H1 (cell line): ENCODE data around the gene KIF21A. TPM values are rescaled to one million over a fixed set of nuclear protein-coding genes. Genes with fewer than 3 reads are reported as not detected.

Source experiments
- CTCF ChIA-PET: fragments of 300-600 bp; sonication (Branson Sonifier 250); formaldehyde crosslinking; loops from one replicate; lab custom pipeline; 2021; ENCODE audit not compliant: partially characterized antibody; lab: Charles Lee
- POLR2A ChIA-PET: fragments of 300-600 bp; sonication (Branson Sonifier 250); formaldehyde crosslinking; loops from one replicate; lab custom pipeline; 2021; ENCODE audit warnings: inconsistent platforms; ENCODE audit not compliant: partially characterized antibody; lab: Charles Lee
- DNase-seq, 2 experiments: peaks; one replicate each; pipeline versions ENCODE4 v3.0.0 to v3.0.0-alpha.2; 2010 to 2022; ENCODE audit warnings: low spot score in 2 of 2, low read depth in 1 of 2, mixed read lengths in 1 of 2
- FAIRE-seq: peaks from 2 replicates; lab custom pipeline; 2011; peaks lifted over from hg19 to GRCh38; lab: Jason Lieb, UNC
- H2AFZ ChIP-seq: 2 replicates; pipeline ENCODE4 v1.8.1; 2012; ENCODE audit warnings: low read length, inconsistent platforms
- H2AK5ac ChIP-seq: 2 replicates; pipeline ENCODE4 v1.6.1; 2013; ENCODE audit warnings: low read depth, low read length
- H2BK120ac ChIP-seq: replicated peaks from 2 replicates; pipeline ENCODE3; 2013; ENCODE audit warnings: low read depth, low read length, inconsistent platforms
- H2BK12ac ChIP-seq: 2 replicates; pipeline ENCODE4 v1.6.1; 2013; ENCODE audit warnings: low read depth, low read length
- H2BK15ac ChIP-seq: 2 replicates; pipeline ENCODE4 v1.6.1; 2013; ENCODE audit warnings: low read length
- H2BK20ac ChIP-seq: 2 replicates; pipeline ENCODE4 v1.6.1; 2013; ENCODE audit warnings: low read length
- H2BK5ac ChIP-seq: 2 replicates; pipeline ENCODE4 v1.6.1; 2013; ENCODE audit warnings: low read depth, low read length
- H3K14ac ChIP-seq: 2 replicates; pipeline ENCODE4 v1.6.1; 2013; ENCODE audit warnings: inconsistent platforms; ENCODE audit not compliant: insufficient read length
- H3K18ac ChIP-seq: 2 replicates; pipeline ENCODE4 v1.6.1; 2013; ENCODE audit warnings: low read length; ENCODE audit errors: extremely low read depth
- H3K23ac ChIP-seq: 2 replicates; pipeline ENCODE4 v1.6.1; 2013; ENCODE audit warnings: inconsistent platforms; ENCODE audit not compliant: insufficient read length
- H3K23me2 ChIP-seq: 2 replicates; pipeline ENCODE4 v1.6.1; 2013; ENCODE audit warnings: low read depth, low read length
- H3K27ac ChIP-seq: 2 replicates; pipeline ENCODE4 v1.6.1; 2011; ENCODE audit warnings: low read depth, low read length, inconsistent platforms
- H3K27me3 ChIP-seq, 4 experiments: replicated peaks in 1 of 4; 1 replicate in 1 of 4; 2 replicates in 3 of 4; pipeline versions ENCODE4 v1.6.1 to v1.8.1; 2011 to 2013; ENCODE audit warnings: low read length in 3 of 4, mild to moderate bottlenecking in 3 of 4, inconsistent platforms in 2 of 4, mixed read lengths in 2 of 4, moderate library complexity in 1 of 4; ENCODE audit not compliant: control insufficient read depth in 3 of 4, insufficient read depth in 3 of 4; ENCODE audit errors: extremely low read depth in 1 of 4
- H3K36me3 ChIP-seq, 4 experiments: 2 replicates each; pipeline versions ENCODE4 v1.6.1 to v1.8.1; 2011 to 2013; ENCODE audit warnings: mild to moderate bottlenecking in 4 of 4, low read length in 3 of 4, moderate library complexity in 2 of 4, control low read depth in 1 of 4, inconsistent platforms in 1 of 4; ENCODE audit not compliant: insufficient read depth in 4 of 4, control insufficient read depth in 2 of 4
- H3K4ac ChIP-seq: replicated peaks from 2 replicates; pipeline ENCODE3; 2013; ENCODE audit warnings: low read length, low read depth, mixed read lengths, inconsistent platforms; ENCODE audit not compliant: insufficient read length
- H3K4me1 ChIP-seq, 4 experiments: replicated peaks in 1 of 4; 1 replicate in 1 of 4; 2 replicates in 3 of 4; pipeline versions ENCODE4 v1.6.1 to v1.8.1; 2011 to 2013; ENCODE audit warnings: low read length in 3 of 4, inconsistent platforms in 2 of 4, mixed read lengths in 1 of 4; ENCODE audit not compliant: insufficient read depth in 4 of 4, control insufficient read depth in 3 of 4
- H3K4me2 ChIP-seq, 2 experiments: 2 replicates each; pipeline versions ENCODE4 v1.6.1 to v1.8.1; 2011 to 2013; ENCODE audit warnings: low read depth in 2 of 2, low read length in 2 of 2, control low read depth in 1 of 2, inconsistent platforms in 1 of 2, mild to moderate bottlenecking in 1 of 2; ENCODE audit not compliant: insufficient read depth in 1 of 2
- H3K4me3 ChIP-seq, 4 experiments: fragments of 200-600, 300-600 bp in 1 of 4; sonication (generic), shearing (Covaris generic), sonication (Bioruptor Twin) in 1 of 4; 2 replicates each; pipeline versions ENCODE4 v1.5.1 to v1.8.1; 2011 to 2016; ENCODE audit warnings: low read length in 4 of 4, low read depth in 3 of 4, control low read depth in 2 of 4, inconsistent platforms in 2 of 4, mild to moderate bottlenecking in 2 of 4, mixed read lengths in 1 of 4, moderate library complexity in 1 of 4; ENCODE audit not compliant: insufficient read depth in 2 of 4; ENCODE audit errors: extremely low read depth in 1 of 4
- H3K56ac ChIP-seq: replicated peaks from 2 replicates; pipeline ENCODE3; 2013; ENCODE audit warnings: low read depth, mild to moderate bottlenecking, mixed read lengths, low read length, inconsistent platforms; ENCODE audit not compliant: insufficient read length
- H3K79me1 ChIP-seq: 2 replicates; pipeline ENCODE4 v1.6.1; 2013; ENCODE audit warnings: low read depth, low read length, control low read depth
- H3K79me2 ChIP-seq, 2 experiments: 2 replicates each; pipeline versions ENCODE4 v1.6.1 to v1.8.1; 2012 to 2013; ENCODE audit warnings: low read length in 2 of 2, mild to moderate bottlenecking in 2 of 2, inconsistent platforms in 1 of 2; ENCODE audit not compliant: insufficient read depth in 2 of 2, control insufficient read depth in 1 of 2
- H3K9ac ChIP-seq, 4 experiments: replicated peaks in 1 of 4; 1 replicate in 1 of 4; 2 replicates in 3 of 4; pipeline versions ENCODE4 v1.6.1 to v1.8.1; 2011 to 2013; ENCODE audit warnings: low read depth in 3 of 4, low read length in 3 of 4, control low read depth in 2 of 4, mild to moderate bottlenecking in 2 of 4, moderate library complexity in 2 of 4, inconsistent platforms in 1 of 4; ENCODE audit errors: extremely low read depth in 1 of 4
- H3K9me3 ChIP-seq, 2 experiments: 2 replicates each; pipeline versions ENCODE4 v1.6.1 to v1.8.1; 2012 to 2013; ENCODE audit warnings: mild to moderate bottlenecking in 2 of 2, moderate library complexity in 2 of 2, control low read depth in 1 of 2, inconsistent platforms in 1 of 2, low read depth in 1 of 2, low read length in 1 of 2, mixed read lengths in 1 of 2; ENCODE audit not compliant: insufficient read depth in 2 of 2
- H4K20me1 ChIP-seq, 2 experiments: replicated peaks in 1 of 2; 2 replicates each; pipeline versions ENCODE3 to v1.8.1; 2011 to 2013; ENCODE audit warnings: inconsistent platforms in 2 of 2, low read length in 2 of 2, mild to moderate bottlenecking in 1 of 2; ENCODE audit not compliant: insufficient read depth in 2 of 2, control insufficient read depth in 1 of 2
- H4K5ac ChIP-seq: 2 replicates; pipeline ENCODE4 v1.6.1; 2013; ENCODE audit warnings: low read length, low read depth, mixed read lengths, inconsistent platforms; ENCODE audit not compliant: insufficient read length
- H4K8ac ChIP-seq: 2 replicates; pipeline ENCODE4 v1.8.0; 2013; ENCODE audit warnings: mild to moderate bottlenecking, moderate library complexity, low read length, inconsistent platforms; ENCODE audit not compliant: insufficient read depth; ENCODE audit errors: extremely low read depth
- H4K91ac ChIP-seq: replicated peaks from 2 replicates; pipeline ENCODE3; 2013; ENCODE audit warnings: low read length, mixed read lengths, inconsistent platforms; ENCODE audit not compliant: insufficient read length
- BACH1 ChIP-seq: IDR thresholded peaks from 2 replicates; pipeline ENCODE4 v1.6.1; 2012; ENCODE audit warnings: low read length, improper control_type of control experiment
- CEBPB ChIP-seq: IDR thresholded peaks from 2 replicates; pipeline ENCODE4 v1.6.1; 2012; ENCODE audit warnings: low read depth, low read length
- CHD1 ChIP-seq: IDR thresholded peaks from 2 replicates; pipeline ENCODE4 v1.6.1; 2012; ENCODE audit warnings: low read depth, low read length, improper control_type of control experiment
- CREB1 ChIP-seq: IDR thresholded peaks from 2 replicates; pipeline ENCODE4 v1.6.1; 2012; ENCODE audit warnings: inconsistent platforms
- CTCF ChIP-seq, 3 experiments: IDR thresholded peaks; 1 replicate in 2 of 3; 2 replicates in 1 of 3; pipeline versions ENCODE4 v1.5.1 to v1.6.1; 2011; ENCODE audit warnings: low read length in 3 of 3, mild to moderate bottlenecking in 3 of 3, inconsistent platforms in 2 of 3, low read depth in 1 of 3, moderate library complexity in 1 of 3; ENCODE audit not compliant: insufficient read depth in 1 of 3; ENCODE audit errors: control extremely low read depth in 1 of 3
- KDM4A ChIP-seq: IDR thresholded peaks from one replicate; pipeline ENCODE4 v1.7.1; 2012; ENCODE audit warnings: low read depth, mild to moderate bottlenecking, moderate library complexity, low read length, inconsistent platforms; ENCODE audit not compliant: severe bottlenecking
- RAD21 ChIP-seq, 2 experiments: IDR thresholded peaks in 1 of 2; conservative IDR thresholded peaks in 1 of 2; 2 replicates each; pipeline ENCODE4 v1.6.1; 2011; ENCODE audit warnings: low read depth in 2 of 2, low read length in 2 of 2, improper control_type of control experiment in 1 of 2, inconsistent platforms in 1 of 2, mild to moderate bottlenecking in 1 of 2, moderate library complexity in 1 of 2
- SAP30 ChIP-seq: fragments of 300-600 bp; sonication (generic); IDR thresholded peaks from 2 replicates; pipeline ENCODE4 v1.7.1; 2012; ENCODE audit warnings: low read length, moderate library complexity, mild to moderate bottlenecking, inconsistent platforms; ENCODE audit not compliant: insufficient read depth, insufficient replicate concordance
- SIN3A ChIP-seq, 2 experiments: IDR thresholded peaks in 1 of 2; conservative IDR thresholded peaks in 1 of 2; 2 replicates each; pipeline ENCODE4 v1.6.1; 2011 to 2012; ENCODE audit warnings: low read length in 2 of 2, improper control_type of control experiment in 1 of 2, low read depth in 1 of 2, mild to moderate bottlenecking in 1 of 2
- SP2 ChIP-seq: IDR thresholded peaks from 2 replicates; pipeline ENCODE4 v1.6.1; 2012; ENCODE audit warnings: mild to moderate bottlenecking, low read length, inconsistent platforms
- WGBS, 2 experiments: shearing (Covaris generic) in 1 of 2; methylation state at CpG; one replicate each; pipeline versions ENCODE4 v1.1.6 to v1.1.7; 2013 to 2015; ENCODE audit warnings: low lambda C conversion rate in 2 of 2, mixed read lengths in 2 of 2, inconsistent platforms in 1 of 2, low coverage in 1 of 2, missing lambda C conversion rate in 1 of 2; ENCODE audit not compliant: insufficient replicate concordance in 2 of 2, insufficient coverage in 1 of 2, insufficient read length in 1 of 2; ENCODE audit errors: extremely low coverage in 1 of 2, missing lambda C conversion rate in 1 of 2; 5-methylcytosine and 5-hydroxymethylcytosine counted together
- polyA plus RNA-seq, 7 experiments: library from polyadenylated mRNA; depleted of rRNA in 3 of 7; stranded (reverse) in 5 of 7; unstranded in 2 of 7; fragments of >200 nt in 5 of 7; fragments of 200-250 nt in 2 of 7; gene quantifications; 1 replicate in 5 of 7; 2 replicates in 1 of 7; 4 replicates in 1 of 7; pipeline versions ENCODE4 v1.2.1 to v1.2.3, GENCODE V29; 2011 to 2013; ENCODE audit warnings: missing spikeins in 2 of 7, mixed read lengths in 2 of 7
- total RNA-seq: library from RNA; stranded (reverse); fragmentation: NEBNext Ultra II Directional; extraction: Animal tissue kit (Norgen Biotek cat#: 25700); gene quantifications from 2 replicates; pipeline ENCODE4 v1.2.1, GENCODE V29; 2021

Gene KIF21A
- total and polyA plus RNA-seq, 2 of the 8 experiments (the other 6 are each of a cell fraction or from before 2014, with no cell fraction given) = 10.0 to 26.0 TPM

GRCh38 chr12:39375206-39375808 is 67.6 kb downstream of the KIF21A start:
- TF ChIP-seq KDM4A (no peak), CEBPB (no peak), SIN3A (conservative IDR thresholded peaks at IDR 0.05 in 1 of 2, IDR thresholded peaks at IDR 0.05 in 1 of 2; ENCODE audit: low read depth in 1 of 2, low read length in 2 of 2) (no peak), BACH1 (no peak), RAD21 (IDR thresholded peaks at IDR 0.05 in 1 of 2, conservative IDR thresholded peaks at IDR 0.05 in 1 of 2; ENCODE audit: low read depth in 2 of 2, low read length in 2 of 2) (peak; percentile 31 to 40; a peak in 3 of 4 replicates), SP2 (no peak), SAP30 (no peak), CHD1 (no peak), CREB1 (no peak), CTCF (IDR thresholded peaks at IDR 0.05; ENCODE audit: control extremely low read depth in 1 of 3, insufficient read depth in 1 of 3, low read depth in 1 of 3, low read length in 3 of 3) (peak in 2 of 3 experiments; percentile 6 to 62; a peak in 2 of 4 replicates)
- no peak overlapping the region for H3K4me2 ChIP-seq
- no peak overlapping the region for H3K9ac ChIP-seq
- H2BK12ac ChIP-seq = no peak overlapping the region
- no peak overlapping the region for H3K14ac ChIP-seq
- no peak overlapping the region for H3K18ac ChIP-seq
- H3K23ac ChIP-seq = no peak overlapping the region
- no peaks in the 10 kb centered on the region for H3K36me3 ChIP-seq
- H3K79me1 ChIP-seq = no peaks in the 10 kb centered on the region
- 84% methylated on average over 2 of the region's 2 CpGs; no CpG with 5 or more reads in 1 of the 2 experiments for WGBS, 2 experiments
- H3K4ac ChIP-seq = no peak overlapping the region
- H3K9me3 ChIP-seq = no peaks in the 10 kb centered on the region
- no peaks in the 10 kb centered on the region for H4K20me1 ChIP-seq
- no peak overlapping the region for H3K27ac ChIP-seq
- CTCF ChIA-PET = interaction anchor here (0.6 to 3.3 kb wide), 26 partner anchors 8 to 313 kb away, joined by 3 to 18 read pairs (median 4); a partner anchor contains a TSS
- H3K27me3 ChIP-seq = no peaks in the 10 kb centered on the region
- POLR2A ChIA-PET = interaction anchor here (1.6 kb wide), 2 partner anchors 18 to 67 kb away, joined by 6 read pairs; partner anchors contain the start of gene KIF21A
- H2BK20ac ChIP-seq = no peak overlapping the region
- H4K5ac ChIP-seq = no peak overlapping the region
- H2BK5ac ChIP-seq = no peak overlapping the region
- DNase-seq = no peak
- no peak overlapping the region for H2BK15ac ChIP-seq
- no peak overlapping the region for H2BK120ac ChIP-seq
- no peak overlapping the region for H2AFZ ChIP-seq
- no peak overlapping the region for H4K91ac ChIP-seq
- peak; percentile 39 for FAIRE-seq
- H2AK5ac ChIP-seq = no peak overlapping the region
- H3K56ac ChIP-seq = no peak overlapping the region
- no peak overlapping the region for H3K4me3 ChIP-seq
- H3K23me2 ChIP-seq = peaks cover 2% of the 10 kb centered on the region; the same call in 1 of the 2 replicates
- H3K79me2 ChIP-seq = no peaks in the 10 kb centered on the region; a peak in 1 of 4 replicates
- H3K4me1 ChIP-seq = peaks cover 0 to 5% (median 1%) of the 10 kb centered on the region in 4 experiments; a peak in 2 of 7 replicates
- H4K8ac ChIP-seq = no peak overlapping the region
